Left lung (tissue), 10 donors: ENCODE measurements around the gene DCBLD1. TPM values are rescaled to one million over a fixed set of nuclear protein-coding genes. Genes with fewer than 3 reads are reported as not detected.

Experiments
- ATAC-seq: fragments of 200-7000 bp; cut with Tn5 transposase; one replicate; pipeline ENCODE4 v1.9.1; 2020; ENCODE audit warnings: moderate library complexity
- DNase-seq, 4 donors: peaks; one replicate each; pipeline ENCODE4 v3.0.0-alpha.2; 2013 to 2020
- H3K27ac ChIP-seq, 2 donors: fragments of 200-600 bp; sonication (generic) in 1 of 2; one replicate each; pipeline versions ENCODE4 v1.5.0 to v1.8.0; 2020 to 2021
- H3K27me3 ChIP-seq, 2 donors: fragments of 200-600 bp; sonication (generic) in 1 of 2; one replicate each; pipeline versions ENCODE4 v1.5.0 to v1.8.0; 2020 to 2021
- H3K36me3 ChIP-seq, 2 donors: fragments of 200-600 bp; sonication (generic) in 1 of 2; one replicate each; pipeline versions ENCODE4 v1.5.0 to v1.8.0; 2020 to 2021
- H3K4me1 ChIP-seq, 2 donors: fragments of 200-600 bp; one replicate each; pipeline ENCODE4 v1.8.0; 2021
- H3K4me3 ChIP-seq, 2 donors: fragments of 200-600 bp; sonication (generic) in 1 of 2; one replicate each; pipeline versions ENCODE4 v1.5.0 to v1.8.0; 2020 to 2021; ENCODE audit warnings: mild to moderate bottlenecking in 1 of 2
- H3K9me3 ChIP-seq, 2 donors: fragments of 200-600 bp; sonication (generic) in 1 of 2; one replicate each; pipeline versions ENCODE4 v1.5.0 to v1.8.0; 2020 to 2021
- intact Hi-C, 2 donors: fragments of 100-400 bp; cut with DNase I; formaldehyde crosslinking; loops; one replicate each; pipeline versions ENCODE4 v1.11.2 to v1.14.2; 2022
- polyA plus RNA-seq, 6 donors: library from polyadenylated mRNA; unstranded; fragments of 120-200 nt; gene quantifications; one replicate each; pipeline ENCODE4 v1.2.1, GENCODE V29; 2013; ENCODE audit not compliant: insufficient read length in 6 of 6
- total RNA-seq, 2 donors: library from RNA; stranded (reverse); fragmentation: NEBNext Ultra II Directional; extraction: Animal tissue kit (Norgen Biotek cat#: 25700); gene quantifications; one replicate each; pipeline ENCODE4 v1.2.1, GENCODE V29; 2021
- TF ChIP-seq, protein P1 (sequence below), 2 donors: fragments of 200-600 bp; sonication (generic) in 1 of 2; IDR thresholded peaks; one replicate each; pipeline versions ENCODE4 v1.5.0 to v1.8.0; 2021; ENCODE audit warnings: antibody characterized with exemption in 2 of 2
- donor health status: DM: no; HTN: yes; CAD: no.
- donor health status: DM: no; HTN: no; CAD: no.

Gene DCBLD1
- total and polyA plus RNA-seq, 8 donors = 20.8 to 55.8 (median 35.8) TPM

DNA sequence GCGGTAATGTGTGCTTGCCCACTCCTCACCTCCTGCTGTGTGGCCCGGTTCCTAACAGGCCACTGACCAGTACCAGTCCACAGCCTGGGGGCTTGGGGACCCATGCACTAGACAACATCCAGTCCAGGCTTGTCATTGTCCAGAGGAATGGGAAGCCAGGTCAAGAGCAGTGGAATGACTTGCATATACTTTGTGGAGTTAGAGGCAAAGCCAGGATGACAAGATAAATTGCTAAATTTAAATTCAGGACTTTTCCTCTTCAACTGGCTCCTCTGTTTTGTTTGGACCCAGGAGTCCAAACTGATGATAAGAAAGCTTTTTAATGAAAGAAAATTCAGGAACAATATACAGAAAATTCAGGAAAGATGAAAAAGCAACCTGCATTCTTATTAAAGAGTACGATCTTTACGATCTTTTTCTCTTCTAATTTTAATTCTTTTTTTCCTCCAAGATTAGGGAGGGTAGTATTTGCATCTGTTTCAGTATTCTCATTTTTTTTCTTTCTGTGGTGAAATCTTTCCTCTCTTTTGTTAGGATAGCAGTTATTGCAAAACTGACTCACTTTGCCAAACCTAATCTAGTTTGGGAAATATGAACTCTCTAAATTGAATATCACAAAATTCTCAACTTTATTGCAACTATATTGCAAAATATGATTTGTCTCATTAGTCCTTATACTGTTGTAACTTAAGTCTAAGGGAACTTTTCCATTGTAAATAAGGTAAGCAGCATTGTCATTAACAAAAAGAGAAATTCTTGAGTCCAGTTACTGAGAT lies 48.2 kb downstream of the DCBLD1 start:
- H3K36me3 ChIP-seq = no peaks in the 10 kb centered on the region
- ATAC-seq = no peak
- peak overlapping the region in 1 of 2 donors; percentile 8 for H3K27ac ChIP-seq
- no peak overlapping the region for H3K4me3 ChIP-seq
- intact Hi-C loops = no loop called here
- TF ChIP-seq, protein P1, sequence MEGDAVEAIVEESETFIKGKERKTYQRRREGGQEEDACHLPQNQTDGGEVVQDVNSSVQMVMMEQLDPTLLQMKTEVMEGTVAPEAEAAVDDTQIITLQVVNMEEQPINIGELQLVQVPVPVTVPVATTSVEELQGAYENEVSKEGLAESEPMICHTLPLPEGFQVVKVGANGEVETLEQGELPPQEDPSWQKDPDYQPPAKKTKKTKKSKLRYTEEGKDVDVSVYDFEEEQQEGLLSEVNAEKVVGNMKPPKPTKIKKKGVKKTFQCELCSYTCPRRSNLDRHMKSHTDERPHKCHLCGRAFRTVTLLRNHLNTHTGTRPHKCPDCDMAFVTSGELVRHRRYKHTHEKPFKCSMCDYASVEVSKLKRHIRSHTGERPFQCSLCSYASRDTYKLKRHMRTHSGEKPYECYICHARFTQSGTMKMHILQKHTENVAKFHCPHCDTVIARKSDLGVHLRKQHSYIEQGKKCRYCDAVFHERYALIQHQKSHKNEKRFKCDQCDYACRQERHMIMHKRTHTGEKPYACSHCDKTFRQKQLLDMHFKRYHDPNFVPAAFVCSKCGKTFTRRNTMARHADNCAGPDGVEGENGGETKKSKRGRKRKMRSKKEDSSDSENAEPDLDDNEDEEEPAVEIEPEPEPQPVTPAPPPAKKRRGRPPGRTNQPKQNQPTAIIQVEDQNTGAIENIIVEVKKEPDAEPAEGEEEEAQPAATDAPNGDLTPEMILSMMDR (IDR thresholded peaks at IDR 0.05) = no peak
- H3K4me1 ChIP-seq = no peaks in the 10 kb centered on the region
- no peaks in the 10 kb centered on the region for H3K9me3 ChIP-seq
- no peaks in the 10 kb centered on the region for H3K27me3 ChIP-seq
- peak in 2 of 4 donors; percentile 32 to 44 for DNase-seq

- intact Hi-C loops = no loop called here
- Histone ChIP-seq H3K9me3 (no peaks in the 10 kb centered on the region), H3K27me3 (no peaks in the 10 kb centered on the region), H3K36me3 (no peaks in the 10 kb centered on the region), H3K27ac (peak overlapping the region in 1 of 2 donors; percentile 8), H3K4me1 (no peaks in the 10 kb centered on the region), H3K4me3 (no peak overlapping the region)
- no peak for ATAC-seq
- TF ChIP-seq, protein P1 (IDR thresholded peaks at IDR 0.05) = no peak
- DNase-seq = no peak
These were observed 48.9 kb downstream of the DCBLD1 start for GRCh38 chr6:117531346-117531745.

DNA sequence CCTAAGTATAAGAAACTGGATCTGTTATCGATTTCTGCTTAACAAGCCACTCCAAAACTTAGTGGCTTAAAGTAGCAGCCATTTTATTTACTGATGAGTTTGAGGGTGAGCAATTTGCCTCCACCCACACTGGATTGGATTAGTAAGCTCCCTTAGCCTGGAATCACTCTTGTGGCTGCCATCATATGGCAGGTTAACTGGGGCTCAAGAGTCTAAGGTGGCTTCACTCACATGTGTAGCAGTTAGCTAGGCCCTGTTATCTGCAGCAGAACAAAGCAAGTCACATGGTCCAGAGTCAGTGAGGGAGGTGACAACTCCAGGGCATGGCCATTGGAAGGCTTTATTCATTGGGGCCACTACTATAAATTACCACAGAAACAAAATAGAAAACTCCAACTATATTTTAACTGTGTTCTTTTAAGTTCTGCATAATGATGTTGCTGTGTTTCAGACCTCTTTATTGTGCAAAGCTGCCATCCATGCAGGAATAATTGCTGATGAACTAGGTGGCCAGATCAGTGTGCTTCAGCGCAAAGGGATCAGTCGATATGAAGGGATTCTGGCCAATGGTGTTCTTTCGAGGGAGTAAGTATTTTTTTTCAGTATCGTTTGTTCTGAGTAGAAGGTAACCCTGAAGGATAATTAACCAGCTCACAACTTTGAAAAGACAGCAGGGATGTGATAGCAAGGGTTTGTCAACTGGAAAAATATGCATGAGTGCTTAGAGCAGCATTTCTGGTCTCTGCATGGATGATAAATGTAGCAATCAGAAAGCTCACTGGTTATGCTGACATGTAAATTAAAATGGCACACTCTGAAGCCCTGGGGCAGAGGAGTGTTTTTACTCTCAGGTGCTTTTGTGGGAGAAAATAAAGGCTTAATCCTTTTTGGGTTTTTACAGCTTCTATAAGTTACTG lies 49.6 kb downstream of the DCBLD1 start:
- ATAC-seq = no peak

GRCh38 chr6:117533775-117534174 lies 51.3 kb downstream of the DCBLD1 start:
- DNase-seq (no peak), ATAC-seq (no peak)
- H3K9me3 ChIP-seq = no peaks in the 10 kb centered on the region
- intact Hi-C loops = no loop called here
- H3K27ac ChIP-seq = no peak overlapping the region
- H3K36me3 ChIP-seq = peaks cover 0 to 5% of the 10 kb centered on the region in 2 donors
- no peaks in the 10 kb centered on the region for H3K27me3 ChIP-seq
- H3K4me1 ChIP-seq = no peaks in the 10 kb centered on the region
- no peak overlapping the region for H3K4me3 ChIP-seq
- TF ChIP-seq, protein P1 (IDR thresholded peaks at IDR 0.05) = no peak

More for the DNA sequence above, 49.6 kb downstream of the DCBLD1 start:
- intact Hi-C loops = no loop called here
- no peaks in the 10 kb centered on the region for H3K36me3 ChIP-seq
- H3K27me3 ChIP-seq = no peaks in the 10 kb centered on the region
- no peak for DNase-seq
- TF ChIP-seq, protein P1 (IDR thresholded peaks at IDR 0.05) = no peak
- H3K9me3 ChIP-seq = no peaks in the 10 kb centered on the region
- no peak overlapping the region for H3K4me3 ChIP-seq
- no peak overlapping the region for H3K27ac ChIP-seq
- no peaks in the 10 kb centered on the region for H3K4me1 ChIP-seq

DNA sequence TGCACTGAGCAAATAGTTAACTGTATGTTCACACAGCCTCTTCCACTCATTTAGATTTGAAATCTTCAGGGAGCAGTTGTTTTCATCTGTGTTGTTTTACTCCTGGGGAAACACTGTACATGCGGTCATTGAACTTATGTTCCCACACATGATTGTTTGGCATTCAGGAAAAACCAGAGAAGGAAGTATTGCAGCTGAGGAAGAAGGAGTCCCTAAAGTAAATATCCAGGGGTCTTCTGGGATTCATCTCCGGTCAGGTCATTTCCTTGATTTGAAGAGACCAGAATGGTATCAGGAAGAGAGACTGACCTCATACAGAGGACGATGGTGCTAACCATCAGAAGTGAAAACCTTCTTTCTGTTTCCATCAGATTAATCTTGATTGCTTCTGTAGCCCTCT lies 52.5 kb downstream of the DCBLD1 start:
- no peak for DNase-seq
- Histone ChIP-seq H3K4me3 (no peak overlapping the region), H3K9me3 (no peaks in the 10 kb centered on the region), H3K27me3 (no peaks in the 10 kb centered on the region), H3K36me3 (peaks cover 0 to 17% of the 10 kb centered on the region in 2 donors), H3K4me1 (no peaks in the 10 kb centered on the region), H3K27ac (no peak overlapping the region)
- intact Hi-C loops = no loop called here
- no peak for ATAC-seq
- TF ChIP-seq, protein P1 (IDR thresholded peaks at IDR 0.05) = no peak
